NCI-H146 treated with DMSO at 0.1 percent for 48 hours (cell line): ENCODE data around the gene SNAPC3.
"Not testable (repeated sequence)": the region's sequence is repeated elsewhere in the genome, so short reads cannot be mapped to it uniquely, and the experiment has no call there.

Experiments used
- DNase-seq: peaks from one replicate; lab custom pipeline; 2025; ENCODE audit not compliant: unreplicated experiment; lab: John Stamatoyannopoulos, UW

Gene SNAPC3

GRCh38 chr9:15422372-15423230 is at the start of gene SNAPC3:
Gene SNAPC3, plus strand, starts transcription at chr9:15422876. Its CDS starts 4 bp downstream, at chr9:15422880.
- DNase-seq = peak; percentile 97

DNA sequence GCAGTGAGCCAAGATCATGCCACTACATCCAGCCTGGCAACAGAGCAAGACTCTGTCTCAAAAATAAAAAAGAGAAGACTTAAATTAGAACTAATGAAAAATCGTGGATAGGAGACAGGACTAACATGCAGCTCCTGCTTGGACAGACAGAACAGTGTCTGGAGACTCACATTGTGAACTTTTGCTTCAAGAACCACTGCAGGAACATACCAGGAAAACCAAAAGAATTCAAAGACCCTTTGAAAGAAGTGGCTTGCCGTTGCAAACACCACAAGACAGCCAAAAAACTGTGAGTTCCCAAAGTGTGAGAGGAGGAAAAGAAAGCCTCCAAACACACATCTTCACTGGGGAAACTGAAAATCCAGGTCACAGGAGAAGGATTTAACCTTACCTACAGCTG is 48.8 kb upstream of the SNAPC3 start:
- DNase-seq = no peak

DNA sequence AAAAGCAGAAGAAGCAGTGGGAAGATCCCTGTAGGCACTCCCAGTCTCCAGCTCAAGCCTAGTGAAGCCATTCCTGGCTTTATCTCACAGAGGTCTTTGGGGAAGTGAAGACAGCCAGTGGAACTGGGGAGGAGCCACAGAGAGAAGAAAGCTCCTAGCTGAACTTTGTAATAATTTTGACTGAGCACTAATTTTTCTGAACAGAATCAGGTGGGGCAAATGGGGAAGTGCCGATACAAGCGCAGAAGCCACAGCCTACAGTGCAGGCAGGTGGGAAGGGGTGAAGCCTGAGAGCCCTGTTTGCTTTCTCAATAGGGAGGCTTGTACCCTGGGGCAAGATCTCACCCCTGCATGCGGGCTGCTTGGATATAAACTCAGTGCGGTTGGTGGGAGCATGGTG is 48.4 kb upstream of the SNAPC3 start:
- no peak for DNase-seq

GRCh38 chr9:15374825-15375224 is 47.9 kb upstream of the SNAPC3 start:
- no peak for DNase-seq

DNA sequence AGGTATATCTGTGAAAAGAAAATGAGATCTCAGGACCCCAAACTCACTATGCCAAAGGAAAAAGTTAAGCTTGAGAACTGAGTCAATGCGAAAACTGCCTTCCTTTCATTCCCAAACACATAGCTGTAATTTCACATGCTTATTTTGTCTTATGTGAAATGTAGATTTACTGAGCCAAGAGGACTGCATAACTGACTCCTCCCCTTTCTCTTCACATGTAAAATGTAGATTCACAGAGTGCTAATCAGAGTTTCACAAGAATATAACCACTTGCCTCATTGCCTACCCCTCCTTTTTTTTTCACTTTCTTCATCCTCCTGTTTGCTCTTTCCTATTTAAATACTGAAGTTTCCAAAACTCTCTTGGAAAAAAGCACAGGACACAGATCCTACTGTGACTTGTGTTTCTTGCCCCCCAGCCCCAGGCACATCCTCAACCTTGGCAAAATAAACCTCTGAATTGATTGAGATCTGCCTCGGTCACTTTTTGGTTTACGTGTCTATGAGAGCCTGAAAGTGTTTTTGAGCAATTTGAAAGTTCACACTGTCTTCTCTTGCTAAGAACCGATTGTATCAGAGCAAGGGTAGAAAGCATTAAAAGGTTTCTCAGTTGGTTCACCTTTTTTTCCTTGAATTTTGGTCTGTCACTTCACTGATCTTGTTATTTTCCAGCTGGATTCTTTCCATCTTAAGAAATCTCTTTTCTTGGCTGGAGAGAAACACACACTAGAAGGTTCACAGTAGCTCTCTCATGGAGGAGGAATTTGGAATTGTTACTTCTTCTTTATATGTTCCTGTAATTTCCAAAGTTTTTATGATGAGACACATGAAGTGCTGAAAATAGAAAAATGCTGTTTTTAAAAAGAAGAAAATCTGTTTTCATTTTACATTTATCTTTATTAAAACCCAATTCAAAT is 44.8 kb upstream of the SNAPC3 start:
- DNase-seq = no peak

GRCh38 chr9:15379317-15379716 is 43.4 kb upstream of the SNAPC3 start:
- not testable (repeated sequence) for DNase-seq

DNA sequence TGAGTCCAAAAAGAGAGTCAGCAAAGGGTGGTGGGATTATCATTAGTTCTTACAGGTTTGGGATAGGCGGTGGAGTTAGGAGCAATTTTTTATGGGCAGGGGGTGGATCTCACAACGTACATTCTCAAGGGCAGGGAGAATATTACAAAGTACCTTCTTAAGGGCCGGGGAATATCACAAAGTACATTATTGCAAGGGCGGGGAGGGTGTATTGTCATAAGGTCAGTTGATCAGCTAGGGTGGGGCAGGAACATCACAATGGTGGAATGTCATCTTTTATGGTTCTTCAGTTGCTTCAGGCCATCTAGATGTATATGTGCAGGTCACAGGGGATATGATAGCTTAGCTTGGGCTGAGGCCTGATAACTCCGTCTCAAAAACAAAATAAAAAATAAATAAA is 42.8 kb upstream of the SNAPC3 start:
- DNase-seq = not testable (repeated sequence)

GRCh38 chr9:15381491-15381890 is 41.2 kb upstream of the SNAPC3 start:
- DNase-seq = no peak

DNA sequence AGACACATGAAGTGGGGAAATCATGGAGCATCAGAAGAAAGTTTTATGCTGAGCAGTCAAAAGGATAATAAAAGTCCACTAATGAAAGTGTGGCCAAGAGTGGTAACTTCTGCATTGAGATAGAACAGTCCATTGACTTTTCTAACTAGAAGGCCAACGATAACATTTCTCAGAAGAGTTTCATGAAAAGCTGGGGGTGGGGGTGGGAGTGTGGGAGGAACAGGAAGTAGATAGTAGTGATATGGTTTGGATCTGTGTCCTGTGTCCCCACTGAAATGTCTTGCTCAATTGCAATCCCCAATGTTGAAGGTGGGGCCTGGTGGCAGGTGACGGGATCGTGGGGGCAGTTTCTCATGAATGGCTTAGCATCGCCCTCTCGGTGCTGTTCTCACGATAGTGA is 36.2 kb upstream of the SNAPC3 start:
- DNase-seq = no peak

- no peak for DNase-seq
These were observed 33.5 kb upstream of the SNAPC3 start for GRCh38 chr9:15389173-15389572.

DNA sequence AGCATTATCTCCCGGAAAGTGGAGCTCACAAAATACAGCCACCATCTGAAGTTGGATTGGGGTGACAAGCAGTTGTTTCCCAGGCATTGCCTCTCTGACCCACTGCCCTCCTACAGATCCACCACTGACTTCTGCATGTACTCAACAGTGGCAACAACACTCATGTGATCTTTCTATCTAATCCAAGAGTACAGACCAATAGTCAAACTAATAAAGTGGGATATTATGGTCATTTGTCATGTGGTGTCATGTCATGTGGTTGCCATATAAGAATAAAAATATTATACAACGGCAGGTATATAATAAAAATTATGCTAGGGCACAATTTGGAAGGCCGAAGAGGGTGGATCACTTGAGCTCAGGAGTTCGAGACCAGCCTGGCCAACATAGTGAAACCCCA is 33.0 kb upstream of the SNAPC3 start:
- DNase-seq = no peak

- no peak for DNase-seq
These were observed 32.5 kb upstream of the SNAPC3 start for GRCh38 chr9:15390201-15390600.

DNA sequence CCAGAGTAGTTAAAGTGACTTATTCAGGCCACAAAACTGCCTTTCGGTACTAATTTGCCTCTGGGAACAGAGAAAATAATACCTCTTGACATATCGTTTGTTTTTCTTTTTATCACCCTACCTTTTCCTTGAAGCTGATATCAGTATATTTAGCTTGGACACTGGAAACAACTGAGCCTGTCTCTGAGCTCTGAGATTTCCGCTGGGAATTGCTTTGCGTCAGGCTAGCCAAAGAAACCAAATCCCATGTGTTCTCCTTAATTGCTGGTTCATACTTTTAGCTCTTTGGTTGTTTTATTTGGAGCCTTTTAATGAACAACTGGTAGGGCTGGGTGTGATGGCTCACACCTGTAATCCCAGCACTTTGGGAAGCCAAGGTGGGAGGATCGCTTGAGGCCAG is 30.3 kb upstream of the SNAPC3 start:
- no peak for DNase-seq

- DNase-seq = no peak
These were observed 22.3 kb upstream of the SNAPC3 start for GRCh38 chr9:15400281-15400941.

GRCh38 chr9:15401266-15401665 is 21.4 kb upstream of the SNAPC3 start:
- DNase-seq = no peak

GRCh38 chr9:15403155-15403554 is 19.5 kb upstream of the SNAPC3 start:
- no peak for DNase-seq

GRCh38 chr9:15404171-15404570 is 18.5 kb upstream of the SNAPC3 start:
- no peak for DNase-seq

DNA sequence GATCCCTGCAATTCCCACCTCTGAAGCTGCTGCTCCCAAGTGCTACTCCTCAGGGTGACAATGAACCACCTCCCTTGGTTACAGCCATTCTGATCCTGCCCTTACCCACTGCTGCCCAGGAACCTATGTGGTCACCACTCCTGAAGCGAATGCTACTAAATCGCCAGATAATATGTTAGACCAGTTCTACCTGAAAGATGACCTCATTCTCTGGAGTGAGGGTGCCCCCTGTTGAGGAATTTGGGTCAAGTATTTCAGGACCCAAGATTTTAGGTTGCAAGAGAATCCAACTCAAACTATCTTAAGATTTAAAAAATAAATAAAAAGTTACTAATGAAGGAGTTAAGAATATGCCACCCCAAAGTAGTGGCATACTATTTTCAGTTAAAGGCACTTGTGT is 5.8 kb upstream of the SNAPC3 start:
- peak; percentile 33 for DNase-seq

DNA sequence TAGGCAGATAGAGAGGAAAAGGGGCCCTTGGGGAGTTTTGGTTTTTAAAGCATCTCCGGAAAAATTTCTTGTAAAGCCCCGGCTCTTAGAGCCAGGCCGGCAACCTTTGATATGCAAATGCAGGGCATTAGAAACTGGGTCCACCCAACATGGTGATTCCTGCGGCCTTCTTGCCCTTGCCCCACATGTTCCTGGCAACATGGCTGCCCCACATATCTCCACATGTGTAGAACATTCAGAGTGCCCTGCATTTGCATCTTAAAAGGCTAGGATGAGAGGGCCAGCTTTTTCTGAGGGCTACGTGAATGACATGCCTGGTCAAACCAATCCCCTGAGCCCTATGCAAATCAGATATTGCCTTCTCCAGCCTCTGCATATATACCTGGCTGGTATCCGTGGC is 5.0 kb upstream of the SNAPC3 start:
- no peak for DNase-seq

GRCh38 chr9:15420796-15421195 is 1.9 kb upstream of the SNAPC3 start:
- no peak for DNase-seq

DNA sequence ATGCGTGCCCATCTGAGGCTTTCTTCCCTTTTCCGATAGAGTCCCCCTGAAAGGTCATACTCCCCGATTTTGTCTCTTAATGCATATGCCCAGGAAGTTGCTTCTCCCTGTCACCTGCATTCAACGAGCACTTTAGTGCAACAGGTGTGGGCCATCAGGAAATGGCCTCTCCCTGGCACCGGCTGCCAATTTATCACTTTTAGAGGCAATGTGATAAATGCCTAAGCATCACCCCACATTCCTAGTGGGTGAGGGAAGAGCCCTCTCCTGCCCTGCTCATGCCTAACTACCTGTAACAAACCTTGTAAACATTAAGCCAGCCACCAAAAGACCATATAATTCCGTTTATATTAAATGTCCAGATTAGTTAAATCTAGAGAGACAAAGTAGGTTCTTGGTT is 1.1 kb upstream of the SNAPC3 start:
- no peak for DNase-seq

- DNase-seq = no peak
These were observed 695 bp upstream of the SNAPC3 start for GRCh38 chr9:15421990-15422371.
